ENCODE results near the gene EEIG1. TPM values are rescaled to one million over a fixed set of nuclear protein-coding genes. Genes with fewer than 3 reads are reported as not detected.

The EEIG1 gene
- total and polyA plus RNA-seq, 2 experiments from 2014 or later = 11.2 to 22.4 TPM

- TF ChIP-seq ETS1 (IDR thresholded peaks at IDR 0.05) (no peak), REST (IDR thresholded peaks at IDR 0.05; ENCODE audit: unreplicated experiment) (no peak), CREB1 (CRISPR knock-in tag; IDR thresholded peaks at IDR 0.05; ENCODE audit: low read depth) (no peak), ZNF331 (CRISPR knock-in tag; IDR thresholded peaks at IDR 0.05; ENCODE audit: low read depth) (no peak), JUNB (IDR thresholded peaks at IDR 0.05; ENCODE audit: unreplicated experiment) (no peak), EZH2 (IDR thresholded peaks at IDR 0.05; ENCODE audit: low read depth, unreplicated experiment) (no peak)
Measured at GRCh38 chr9:127949827-127950512, 30.8 kb downstream of the EEIG1 start (continued).

GRCh38 chr9:127947841-127948710 lies 32.7 kb downstream of the EEIG1 start:
- TF ChIP-seq EZH2phosphoT487 (IDR thresholded peaks at IDR 0.05; ENCODE audit: unreplicated experiment) (no peak), CREB1 (CRISPR knock-in tag; IDR thresholded peaks at IDR 0.05; ENCODE audit: low read depth) (no peak), ZNF331 (CRISPR knock-in tag; IDR thresholded peaks at IDR 0.05; ENCODE audit: low read depth) (no peak)
- Histone ChIP-seq H3K79me2 (replicated peaks; ENCODE audit: insufficient read depth) (peaks cover 12% of the 10 kb centered on the region), H3K27ac (ENCODE audit: low read depth) (no peak overlapping the region)

More at GRCh38 chr9:127947841-127948710, 32.7 kb downstream of the EEIG1 start:
- Mint-ChIP-seq H3K27me3 (ENCODE audit: insufficient read depth, low read depth, poor library complexity) (peaks cover 16% of the 10 kb centered on the region), H3K4me1 (peaks cover 13% of the 10 kb centered on the region), H3K4me3 (no peak overlapping the region), H3K27ac (0 out of 2 replicates have a peak overlapping the region, but pooled peaks have one; percentile 44), H3K36me3 (ENCODE audit: low read depth) (peaks cover 32% of the 10 kb centered on the region), H3K9me3 (no peaks in the 10 kb centered on the region)
- DNase-seq (ENCODE audit: low spot score) = no peak
- peaks cover 13% of the 10 kb centered on the region for H3F3A ChIP-seq (replicated peaks; ENCODE audit: low read depth)
- no peak for ATAC-seq
- no peaks in the 10 kb centered on the region for H3K9me2 ChIP-seq (ENCODE audit: insufficient read depth)
- H3K4me1 ChIP-seq (ENCODE audit: insufficient read depth) = peaks cover 8% of the 10 kb centered on the region
- H3K27me3 ChIP-seq (ENCODE audit: insufficient read depth) = no peaks in the 10 kb centered on the region
- H2AFZ ChIP-seq = no peak overlapping the region
- peaks cover 9% of the 10 kb centered on the region for H4K20me1 ChIP-seq (replicated peaks; ENCODE audit: insufficient read depth)
- H3K4me3 ChIP-seq = no peak overlapping the region
- H3K4me2 ChIP-seq = no peak overlapping the region
- H3K36me3 ChIP-seq (ENCODE audit: insufficient read depth) = no peaks in the 10 kb centered on the region
